A673 (cell line): ENCODE data around the gene MRPL58. TPM values are rescaled to one million over a fixed set of nuclear protein-coding genes. Genes with fewer than 3 reads are reported as not detected.

Source experiments
- BruUV-seq: library from RNA; stranded (reverse); fragments of 400-500 nt; replicated peaks from 2 replicates; lab custom pipeline; 2021; lab: Mats Ljungman, UMichigan
- CTCF ChIA-PET: fragments of 300-600 bp; sonication (Branson Sonifier 250); formaldehyde crosslinking; loops from one replicate; lab custom pipeline; 2022; ENCODE audit warnings: antibody characterized with exemption; lab: Charles Lee
- POLR2A ChIA-PET: fragments of 300-600 bp; sonication (Branson Sonifier 250); formaldehyde crosslinking; loops from one replicate; lab custom pipeline; 2022; ENCODE audit warnings: antibody characterized with exemption; ENCODE audit not compliant: low non-redundant PET; lab: Charles Lee
- DNase-seq: peaks from one replicate; pipeline ENCODE4 v3.0.0-alpha.2; 2015; ENCODE audit warnings: low spot score
- H3K27ac ChIP-seq: fragments of 200-600 bp; sonication (generic); 2 replicates; pipeline ENCODE4 v1.5.1; 2016; ENCODE audit warnings: mixed run types, low read depth, mild to moderate bottlenecking, mixed read lengths, antibody characterized with exemption, low read length; ENCODE audit not compliant: poor library complexity, severe bottlenecking
- H3K27me3 ChIP-seq: fragments of 200-600 bp; sonication (generic); replicated peaks from 2 replicates; pipeline ENCODE4 v1.6.1; 2017; ENCODE audit warnings: mixed run types, low read depth, mild to moderate bottlenecking, mixed read lengths, antibody characterized with exemption, low read length; ENCODE audit not compliant: insufficient read depth, poor library complexity
- H3K36me3 ChIP-seq: fragments of 200-600 bp; sonication (generic); 2 replicates; pipeline ENCODE4 v1.6.1; 2016; ENCODE audit warnings: mixed run types, mild to moderate bottlenecking, mixed read lengths, antibody characterized with exemption, low read length; ENCODE audit not compliant: insufficient read depth, poor library complexity, severe bottlenecking
- H3K4me1 ChIP-seq: fragments of 200-600 bp; sonication (generic); 2 replicates; pipeline ENCODE4 v1.6.1; 2017; ENCODE audit warnings: mixed run types, mild to moderate bottlenecking, mixed read lengths, antibody characterized with exemption, low read length; ENCODE audit not compliant: insufficient read depth, poor library complexity, severe bottlenecking
- H3K4me3 ChIP-seq: fragments of 200-600 bp; sonication (generic); 2 replicates; pipeline ENCODE4 v1.5.1; 2016; ENCODE audit warnings: low read depth, mixed run types, mild to moderate bottlenecking, mixed read lengths, low read length; ENCODE audit not compliant: poor library complexity, severe bottlenecking
- H3K9me3 ChIP-seq: fragments of 200-600 bp; sonication (generic); 2 replicates; pipeline ENCODE4 v1.6.1; 2016; ENCODE audit warnings: mixed run types, low read depth, mild to moderate bottlenecking, mixed read lengths, antibody characterized with exemption, low read length; ENCODE audit not compliant: poor library complexity, severe bottlenecking
- CTCF ChIP-seq: fragments of 300-800, 200-600 bp; sonication (generic); conservative IDR thresholded peaks from 2 replicates; pipeline ENCODE4 v1.5.1; 2017; ENCODE audit warnings: low read depth, mild to moderate bottlenecking, antibody characterized with exemption, low read length, moderate library complexity, mixed read lengths
- EZH2 ChIP-seq: fragments of 200-600 bp; sonication (generic); IDR thresholded peaks from 2 replicates; pipeline ENCODE4 v1.6.1; 2017; ENCODE audit warnings: borderline replicate concordance, low read depth, mild to moderate bottlenecking, mixed read lengths, antibody characterized with exemption, low read length; ENCODE audit not compliant: poor library complexity, severe bottlenecking
- intact Hi-C: fragments of 100-400 bp; cut with micrococcal nuclease; formaldehyde crosslinking; loops from one replicate; pipeline ENCODE4 v1.10.0; 2022; ENCODE audit not compliant: unreplicated experiment
- total RNA-seq: library from RNA; stranded (reverse); gene quantifications from 2 replicates; pipeline ENCODE4 v1.2.3, GENCODE V29; 2021

The MRPL58 gene
- total RNA-seq, 1 experiment from 2014 or later: 61.4 TPM

GRCh38 chr17:75059369-75060345, 47.2 kb downstream of the MRPL58 start:
- BruUV-seq: no TSS peak

DNA sequence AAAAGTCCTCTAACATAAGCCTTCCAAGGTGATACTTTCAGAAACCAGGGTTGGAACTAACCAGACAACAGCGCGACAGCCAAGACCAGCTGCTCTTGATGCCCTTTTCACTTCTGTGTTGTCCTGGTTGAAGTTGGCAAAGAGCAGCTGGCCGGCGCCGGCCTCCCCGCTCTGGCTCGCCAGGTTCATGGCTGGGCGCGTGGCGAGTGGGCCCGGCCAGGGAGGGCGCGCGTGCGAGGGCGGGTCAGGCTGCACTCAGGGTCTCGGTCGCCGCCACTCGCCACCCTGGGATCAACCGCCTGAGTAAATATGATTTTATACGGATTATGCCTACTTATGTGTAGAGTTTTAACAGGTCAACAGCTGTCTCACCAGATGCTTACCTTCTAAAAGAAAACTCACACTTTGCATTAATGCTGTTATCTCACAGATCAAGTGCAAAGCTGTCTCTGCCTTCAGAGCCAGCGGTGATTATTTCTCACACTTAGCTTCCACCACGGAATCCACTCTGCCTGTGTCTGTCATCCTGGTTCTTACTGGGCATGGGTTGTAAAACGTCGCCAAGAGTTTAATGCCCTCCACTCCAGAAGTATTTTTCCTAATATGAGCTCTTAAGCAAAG, 48.1 kb downstream of the MRPL58 start:
- CTCF ChIA-PET: interaction anchor here (0.6 kb wide), 1 partner anchor 18 kb away, joined by 5 read pairs; no protein-coding TSS in a partner anchor
- H3K36me3 ChIP-seq: peaks cover 40% of the 10 kb centered on the region
- DNase-seq: no peak
- H3K27me3 ChIP-seq: no peaks in the 10 kb centered on the region
- H3K4me1 ChIP-seq: no peaks in the 10 kb centered on the region
- intact Hi-C loops: no loop called here
- POLR2A ChIA-PET: no interaction called here
- H3K27ac ChIP-seq: no peak overlapping the region
- TF ChIP-seq EZH2 (no peak), CTCF (no peak)
- no peak overlapping the region for H3K4me3 ChIP-seq
- no TSS peak for BruUV-seq
- H3K9me3 ChIP-seq: no peaks in the 10 kb centered on the region

More at GRCh38 chr17:75059369-75060345, 47.2 kb downstream of the MRPL58 start:
- Histone ChIP-seq H3K9me3 (no peaks in the 10 kb centered on the region), H3K4me1 (no peaks in the 10 kb centered on the region), H3K4me3 (no peak overlapping the region), H3K36me3 (peaks cover 43% of the 10 kb centered on the region), H3K27ac (no peak overlapping the region), H3K27me3 (no peaks in the 10 kb centered on the region)
- TF ChIP-seq EZH2 (no peak), CTCF (peak; percentile 40)
- intact Hi-C loops: no loop called here
- ChIA-PET CTCF (interaction anchor here (0.6 to 0.7 kb wide), 2 partner anchors 19 to 180 kb away, joined by 3 to 5 read pairs; no protein-coding TSS in a partner anchor), POLR2A (no interaction called here)
- DNase-seq: peak; percentile 35

DNA sequence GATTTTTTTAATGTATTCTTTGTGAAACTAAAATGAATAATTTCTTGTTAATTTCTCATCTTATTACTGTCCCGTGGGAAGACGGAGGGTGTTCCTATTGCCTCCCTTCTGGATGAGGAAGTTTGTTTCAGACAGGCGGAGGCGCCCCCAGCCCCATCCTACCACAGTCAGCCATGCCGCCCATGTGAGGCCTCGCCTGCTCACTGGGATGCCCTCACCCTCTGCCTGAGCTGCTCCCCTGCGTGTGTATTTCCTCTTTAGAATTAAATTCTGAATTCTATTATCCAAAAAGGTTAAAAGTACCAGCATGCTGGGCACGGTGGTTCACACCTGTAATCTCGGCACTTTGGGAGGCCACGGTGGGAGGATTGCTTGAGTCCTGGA, 48.6 kb downstream of the MRPL58 start:
- no peak overlapping the region for H3K4me3 ChIP-seq
- no TSS peak for BruUV-seq
- no peak overlapping the region for H3K27ac ChIP-seq
- H3K36me3 ChIP-seq: peaks cover 40% of the 10 kb centered on the region
- POLR2A ChIA-PET: no interaction called here
- TF ChIP-seq CTCF (no peak), EZH2 (no peak)
- no peak for DNase-seq
- CTCF ChIA-PET: no interaction called here
- H3K27me3 ChIP-seq: no peaks in the 10 kb centered on the region
- intact Hi-C loops: no loop called here
- H3K4me1 ChIP-seq: no peaks in the 10 kb centered on the region
- no peaks in the 10 kb centered on the region for H3K9me3 ChIP-seq
